Esophagus muscularis mucosa (tissue), 4 donors: Measurements from ENCODE around the gene SH3BGRL2. TPM values are rescaled to one million over a fixed set of nuclear protein-coding genes. Genes with fewer than 3 reads are reported as not detected.
"Not testable (repeated sequence)": the region's sequence is repeated elsewhere in the genome, so short reads cannot be mapped to it uniquely, and the experiment has no call there.

Source experiments
- DNase-seq: peaks from one replicate; pipeline ENCODE4 v3.0.0-alpha.2; 2017; ENCODE audit errors: extremely low spot score
- H3K27ac ChIP-seq, 4 donors: fragments of 200-600 bp; sonication (generic); replicated peaks in 1 of 4; 1 replicate in 3 of 4; 2 replicates in 1 of 4; pipeline ENCODE4 v1.5.1; 2016 to 2019; ENCODE audit warnings: mild to moderate bottlenecking in 1 of 4
- H3K27me3 ChIP-seq, 4 donors: fragments of 200-600 bp; sonication (generic); one replicate each; pipeline versions ENCODE4 v1.5.1 to v1.6.0; 2016 to 2019
- H3K36me3 ChIP-seq, 4 donors: fragments of 200-600 bp; sonication (generic); one replicate each; pipeline ENCODE4 v1.5.1; 2016 to 2019
- H3K4me1 ChIP-seq, 4 donors: fragments of 200-600 bp; sonication (generic); one replicate each; pipeline ENCODE4 v1.5.1; 2016 to 2019
- H3K4me3 ChIP-seq, 4 donors: fragments of 200-600 bp; sonication (generic); 1 replicate in 2 of 4; 2 replicates in 2 of 4; pipeline ENCODE4 v1.5.1; 2016 to 2019; ENCODE audit warnings: mild to moderate bottlenecking in 4 of 4, moderate library complexity in 1 of 4
- H3K9me3 ChIP-seq, 4 donors: fragments of 200-600 bp; sonication (generic); 1 replicate in 3 of 4; 2 replicates in 1 of 4; pipeline ENCODE4 v1.5.1; 2016 to 2019
- EP300 ChIP-seq: sonication (generic); formaldehyde crosslinking; IDR thresholded peaks from one replicate; pipeline ENCODE4 v1.6.1; 2017; ENCODE audit warnings: antibody characterized with exemption
- POLR2A ChIP-seq: fragments of 450-650 bp; IDR thresholded peaks from one replicate; pipeline ENCODE4 v1.6.1; 2017; ENCODE audit warnings: antibody characterized with exemption, moderate library complexity, mild to moderate bottlenecking, low read depth
- POLR2AphosphoS5 ChIP-seq, 2 donors: sonication (generic); formaldehyde crosslinking; IDR thresholded peaks; one replicate each; pipeline ENCODE4 v1.6.1; 2017; ENCODE audit warnings: antibody characterized with exemption in 2 of 2
- WGBS: methylation state at CpG from one replicate; pipeline ENCODE4 v1.1.5; 2018; 5-methylcytosine and 5-hydroxymethylcytosine counted together
- intact Hi-C: fragments of 100-400 bp; cut with DNase I; formaldehyde crosslinking; loops from one replicate; pipeline ENCODE4 v1.15.1; 2023
- total RNA-seq, 4 donors: library from RNA; depleted of rRNA; stranded (reverse); fragments of >200 nt; gene quantifications; one replicate each; pipeline versions ENCODE4 v1.1.0 to v1.2.1, GENCODE V29; 2016
- TF ChIP-seq, protein P1 (sequence below), 3 experiments: fragments of 200-600 bp in 2 of 3; fragments of 450-650 bp in 1 of 3; sonication (generic) in 2 of 3; IDR thresholded peaks; one replicate each; pipeline ENCODE4 v1.5.1; 2017 to 2019; ENCODE audit warnings: antibody characterized with exemption in 3 of 3, mild to moderate bottlenecking in 2 of 3, moderate library complexity in 1 of 3

The SH3BGRL2 gene
- total RNA-seq, 4 donors from 2014 or later = 22.8 to 34.1 (median 31.6) TPM

DNA sequence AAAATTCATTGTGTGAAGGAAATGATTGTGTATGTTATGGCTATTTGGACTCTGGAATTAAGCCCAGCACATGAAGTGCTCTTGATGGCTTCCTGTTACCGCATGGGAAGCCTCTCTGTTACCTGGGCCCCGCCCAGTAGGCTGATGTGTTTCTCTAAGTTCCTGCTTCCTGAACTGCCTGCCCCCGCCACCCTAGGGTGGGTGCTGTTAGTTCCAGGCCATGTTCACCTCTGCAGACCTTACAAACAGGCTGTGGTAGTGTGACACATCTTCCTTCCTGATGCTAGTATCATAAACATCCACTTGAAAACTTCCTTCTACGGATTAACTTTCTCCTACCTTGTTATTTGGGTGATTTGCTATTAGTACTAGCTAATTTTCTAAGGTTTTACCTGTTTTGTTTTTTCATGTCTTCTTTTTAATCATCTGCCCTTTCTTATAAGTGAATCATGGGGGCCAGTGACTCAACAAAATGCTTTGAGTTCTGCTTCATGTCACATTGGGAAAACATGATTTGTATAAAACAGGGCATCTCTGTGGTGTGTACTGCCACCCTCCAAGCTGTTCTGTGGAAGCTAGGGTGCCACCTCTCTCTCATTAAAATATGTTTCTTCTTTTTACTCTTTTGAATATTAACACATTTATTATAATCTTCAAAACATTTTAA is 40.6 kb downstream of the SH3BGRL2 start:
- intact Hi-C loops = loop anchor here (5.0 kb wide), 1 partner anchor 99 kb away; no protein-coding TSS in a partner anchor
- peaks cover 8 to 24% (median 21%) of the 10 kb centered on the region in 4 donors for H3K4me1 ChIP-seq
- WGBS = 55% methylated on average over 4 of the region's 4 CpGs

DNA sequence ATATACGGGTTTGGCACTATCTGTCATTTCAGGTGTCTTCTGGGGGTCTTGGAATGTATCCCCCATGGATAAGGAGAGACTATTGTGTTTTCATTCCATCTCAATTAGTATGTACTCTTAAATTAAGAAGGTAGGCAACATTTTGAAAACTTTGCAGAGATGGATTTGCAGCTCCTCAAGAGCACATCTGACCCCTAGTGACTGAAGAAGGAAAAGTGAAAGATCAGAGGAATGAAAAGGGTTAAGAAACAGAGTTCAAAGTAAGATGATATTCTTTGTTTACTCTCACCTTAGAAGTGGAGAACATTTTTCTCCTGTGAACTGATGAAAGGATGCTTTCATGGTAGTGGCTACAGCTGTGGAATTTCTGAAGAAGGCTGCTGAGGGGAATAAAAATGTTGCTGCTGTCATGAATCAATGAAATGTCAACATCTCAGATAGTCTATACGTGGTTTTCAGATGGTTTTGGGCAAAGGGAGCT is 41.5 kb downstream of the SH3BGRL2 start:
- TF ChIP-seq, protein P1, sequence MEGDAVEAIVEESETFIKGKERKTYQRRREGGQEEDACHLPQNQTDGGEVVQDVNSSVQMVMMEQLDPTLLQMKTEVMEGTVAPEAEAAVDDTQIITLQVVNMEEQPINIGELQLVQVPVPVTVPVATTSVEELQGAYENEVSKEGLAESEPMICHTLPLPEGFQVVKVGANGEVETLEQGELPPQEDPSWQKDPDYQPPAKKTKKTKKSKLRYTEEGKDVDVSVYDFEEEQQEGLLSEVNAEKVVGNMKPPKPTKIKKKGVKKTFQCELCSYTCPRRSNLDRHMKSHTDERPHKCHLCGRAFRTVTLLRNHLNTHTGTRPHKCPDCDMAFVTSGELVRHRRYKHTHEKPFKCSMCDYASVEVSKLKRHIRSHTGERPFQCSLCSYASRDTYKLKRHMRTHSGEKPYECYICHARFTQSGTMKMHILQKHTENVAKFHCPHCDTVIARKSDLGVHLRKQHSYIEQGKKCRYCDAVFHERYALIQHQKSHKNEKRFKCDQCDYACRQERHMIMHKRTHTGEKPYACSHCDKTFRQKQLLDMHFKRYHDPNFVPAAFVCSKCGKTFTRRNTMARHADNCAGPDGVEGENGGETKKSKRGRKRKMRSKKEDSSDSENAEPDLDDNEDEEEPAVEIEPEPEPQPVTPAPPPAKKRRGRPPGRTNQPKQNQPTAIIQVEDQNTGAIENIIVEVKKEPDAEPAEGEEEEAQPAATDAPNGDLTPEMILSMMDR (IDR thresholded peaks at IDR 0.05) = peak; percentile 10 to 42 (median 34)
- no peak for TF ChIP-seq POLR2A
- peaks cover 0 to 6% (median 0%) of the 10 kb centered on the region in 4 donors for H3K36me3 ChIP-seq
- no peak for DNase-seq
- intact Hi-C loops = loop anchor here (5.0 kb wide), 1 partner anchor 100 kb away; no protein-coding TSS in a partner anchor
- WGBS = 27% methylated on average over 2 of the region's 2 CpGs
- peaks cover 0 to 5% (median 0%) of the 10 kb centered on the region in 4 donors for H3K9me3 ChIP-seq
- H3K27ac ChIP-seq = peak overlapping the region in 1 of 4 donors; percentile 29
- no peak overlapping the region for H3K4me3 ChIP-seq
- no peaks in the 10 kb centered on the region for H3K27me3 ChIP-seq
- H3K4me1 ChIP-seq = peaks cover 8 to 32% (median 30%) of the 10 kb centered on the region in 4 donors

More for the DNA sequence above, 40.6 kb downstream of the SH3BGRL2 start:
- DNase-seq = no peak
- H3K36me3 ChIP-seq = peaks cover 0 to 6% (median 0%) of the 10 kb centered on the region in 4 donors
- H3K27ac ChIP-seq = peak overlapping the region; percentile 26 to 43 (median 30)
- H3K27me3 ChIP-seq = no peaks in the 10 kb centered on the region
- TF ChIP-seq POLR2AphosphoS5 (IDR thresholded peaks at IDR 0.05) = peak in 1 of 2 donors; percentile 47
- no peak for TF ChIP-seq POLR2A
- TF ChIP-seq, protein P1 (IDR thresholded peaks at IDR 0.05) = no peak
- TF ChIP-seq EP300 = no peak
- peaks cover 0 to 5% (median 0%) of the 10 kb centered on the region in 4 donors for H3K9me3 ChIP-seq
- H3K4me3 ChIP-seq = no peak overlapping the region

DNA sequence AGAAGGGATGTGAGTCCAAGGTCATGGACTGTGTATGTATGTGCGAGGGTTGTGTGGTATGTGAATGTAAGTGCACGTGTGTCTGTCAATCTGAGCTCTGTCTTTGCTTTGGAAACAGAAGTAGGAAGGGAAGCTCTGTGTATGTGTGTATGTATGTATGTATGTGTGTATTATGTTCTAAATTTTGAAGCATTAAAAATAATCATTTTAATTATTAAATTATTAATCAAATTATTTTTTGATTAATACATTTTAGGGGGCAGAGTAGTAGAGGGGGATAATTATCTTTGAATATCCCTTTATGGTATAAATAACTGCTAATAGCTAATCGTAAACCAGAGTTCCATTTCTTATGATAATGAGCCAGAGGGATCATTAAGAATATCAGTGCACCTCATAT is 42.8 kb downstream of the SH3BGRL2 start:
- no peak overlapping the region for H3K4me3 ChIP-seq
- peaks cover 0 to 6% (median 0%) of the 10 kb centered on the region in 4 donors for H3K36me3 ChIP-seq
- peaks cover 0 to 5% (median 0%) of the 10 kb centered on the region in 4 donors for H3K9me3 ChIP-seq
- 95% methylated on average over 3 of the region's 3 CpGs for WGBS
- H3K4me1 ChIP-seq = peaks cover 4 to 35% (median 32%) of the 10 kb centered on the region in 4 donors
- TF ChIP-seq POLR2AphosphoS5 (IDR thresholded peaks at IDR 0.05) (no peak), EP300 (no peak), POLR2A (no peak)
- TF ChIP-seq, protein P1 (IDR thresholded peaks at IDR 0.05) = no peak
- no peaks in the 10 kb centered on the region for H3K27me3 ChIP-seq
- DNase-seq = no peak
- no peak overlapping the region for H3K27ac ChIP-seq
- intact Hi-C loops = loop anchor here (5.0 kb wide), 1 partner anchor 102 kb away; no protein-coding TSS in a partner anchor

DNA sequence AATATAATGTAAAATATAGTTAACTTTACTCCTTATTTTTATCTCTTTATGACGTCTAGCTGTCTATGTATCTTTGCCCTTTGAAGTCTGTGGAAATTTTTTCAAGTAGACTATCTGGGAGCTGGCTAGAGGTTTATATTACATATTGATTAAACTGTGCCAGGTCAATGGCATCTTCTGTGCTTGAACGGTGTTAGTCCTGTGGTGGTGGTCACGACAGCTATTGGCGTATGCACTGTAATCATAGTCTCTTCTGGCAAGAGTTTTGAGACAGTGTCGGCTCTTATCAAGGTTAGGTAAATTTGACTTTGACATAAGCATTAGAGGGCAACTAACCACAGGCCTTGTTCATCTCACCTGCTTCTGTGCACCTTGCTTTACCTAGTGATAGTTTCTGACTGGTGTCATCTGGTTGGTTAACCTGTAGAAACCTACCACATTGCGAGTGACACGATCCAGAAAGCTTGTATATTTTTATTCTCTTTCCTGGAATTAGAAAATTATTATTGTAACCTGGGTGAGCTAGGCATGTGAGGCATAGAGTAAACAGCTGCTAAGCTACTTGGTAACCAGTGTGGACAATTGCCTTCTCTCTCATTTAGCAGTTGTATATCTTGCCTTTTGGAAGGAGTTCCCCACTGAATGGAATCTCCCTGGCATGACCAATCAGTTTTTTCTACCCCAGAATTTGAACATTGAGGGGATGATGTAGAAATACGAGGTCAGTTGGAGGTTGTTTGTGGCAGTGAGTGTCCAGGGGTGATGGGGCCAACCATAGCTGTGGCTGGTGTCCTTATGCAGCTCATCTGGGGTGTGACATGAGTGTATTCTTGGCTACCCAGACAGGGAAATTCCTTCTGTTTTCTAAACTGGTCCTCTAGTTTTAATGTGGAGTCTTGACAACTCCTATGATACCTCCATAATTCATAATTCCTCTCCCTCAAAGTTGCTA is 45.9 kb downstream of the SH3BGRL2 start:
- peak overlapping the region in 2 of 4 donors; percentile 16 to 28 for H3K27ac ChIP-seq
- intact Hi-C loops = no loop called here
- 67% methylated on average over 8 of the region's 8 CpGs for WGBS

DNA sequence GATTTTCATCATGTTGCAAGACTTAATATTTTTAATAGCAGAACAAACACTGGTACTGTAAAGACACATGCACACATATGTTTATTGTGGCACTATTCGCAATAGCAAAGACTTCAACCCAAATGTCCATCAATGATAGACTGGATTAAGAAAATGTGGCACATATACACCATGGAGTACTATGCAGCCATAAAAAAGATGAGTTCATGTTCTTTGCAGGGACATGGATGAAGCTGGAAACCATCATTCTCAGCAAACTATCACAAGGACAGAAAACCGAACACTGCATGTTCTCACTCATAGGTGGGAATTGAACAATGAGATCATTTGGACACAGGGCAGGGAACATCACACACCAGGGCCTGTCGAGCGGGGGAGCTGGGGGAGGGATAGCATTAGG is 51.6 kb downstream of the SH3BGRL2 start:
- H3K4me3 ChIP-seq, H3K36me3 ChIP-seq, intact Hi-C loops, H3K27me3 ChIP-seq, DNase-seq, H3K9me3 ChIP-seq, H3K27ac ChIP-seq: not testable (repeated sequence)
- H3K4me1 ChIP-seq = peaks cover 6 to 19% (median 10%) of the 10 kb centered on the region in 4 donors
- WGBS = 95% methylated on average over 4 of the region's 4 CpGs

More for the DNA sequence above, 45.9 kb downstream of the SH3BGRL2 start:
- Histone ChIP-seq H3K9me3 (peaks cover 0 to 5% (median 0%) of the 10 kb centered on the region in 4 donors), H3K4me1 (peaks cover 0 to 17% (median 16%) of the 10 kb centered on the region in 4 donors), H3K27me3 (no peaks in the 10 kb centered on the region), H3K4me3 (no peak overlapping the region), H3K36me3 (peaks cover 0 to 6% (median 0%) of the 10 kb centered on the region in 4 donors)
- TF ChIP-seq POLR2AphosphoS5 (IDR thresholded peaks at IDR 0.05) = no peak
- no peak for TF ChIP-seq EP300
- TF ChIP-seq, protein P1 (IDR thresholded peaks at IDR 0.05) = no peak
- no peak for TF ChIP-seq POLR2A
- DNase-seq = no peak
